ENCODE measurements around the gene MACROD1. TPM values are rescaled to one million over a fixed set of nuclear protein-coding genes. Genes with fewer than 3 reads are reported as not detected.

Gene MACROD1
- total RNA-seq, 2 donors from 2014 or later: 33.5 to 68.2 TPM

DNA sequence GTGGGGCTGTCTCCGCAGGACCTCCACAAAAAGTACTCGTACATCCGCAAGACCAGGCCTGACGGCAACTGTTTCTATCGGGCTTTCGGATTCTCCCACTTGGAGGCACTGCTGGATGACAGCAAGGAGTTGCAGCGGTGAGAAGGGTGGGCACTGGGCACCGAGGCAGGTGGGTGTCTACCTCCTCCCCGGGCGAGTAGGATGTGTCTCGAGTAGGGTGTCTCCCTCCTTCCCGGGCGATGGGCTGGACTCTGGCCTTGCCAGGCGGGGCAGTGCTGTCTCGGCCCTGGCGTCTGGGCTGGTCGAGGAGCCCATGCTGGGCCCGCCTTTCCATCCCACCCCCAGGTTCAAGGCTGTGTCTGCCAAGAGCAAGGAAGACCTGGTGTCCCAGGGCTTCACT lies 169.4 kb downstream of the MACROD1 start:
- 89% methylated on average over 18 of the region's 18 CpGs for WGBS
- H3K27me3 ChIP-seq (replicated peaks; ENCODE audit: insufficient read depth): no peaks in the 10 kb centered on the region
- H3K4me1 ChIP-seq (replicated peaks): peaks cover 22% of the 10 kb centered on the region
- H3K4me3 ChIP-seq: no peak overlapping the region
- no peak for DNase-seq (ENCODE audit: low spot score)
- no peak overlapping the region for H3K27ac ChIP-seq
- H3K9me3 ChIP-seq: no peaks in the 10 kb centered on the region
- intact Hi-C loops (cut with DNase I): no loop called here
- TF ChIP-seq, protein P1, sequence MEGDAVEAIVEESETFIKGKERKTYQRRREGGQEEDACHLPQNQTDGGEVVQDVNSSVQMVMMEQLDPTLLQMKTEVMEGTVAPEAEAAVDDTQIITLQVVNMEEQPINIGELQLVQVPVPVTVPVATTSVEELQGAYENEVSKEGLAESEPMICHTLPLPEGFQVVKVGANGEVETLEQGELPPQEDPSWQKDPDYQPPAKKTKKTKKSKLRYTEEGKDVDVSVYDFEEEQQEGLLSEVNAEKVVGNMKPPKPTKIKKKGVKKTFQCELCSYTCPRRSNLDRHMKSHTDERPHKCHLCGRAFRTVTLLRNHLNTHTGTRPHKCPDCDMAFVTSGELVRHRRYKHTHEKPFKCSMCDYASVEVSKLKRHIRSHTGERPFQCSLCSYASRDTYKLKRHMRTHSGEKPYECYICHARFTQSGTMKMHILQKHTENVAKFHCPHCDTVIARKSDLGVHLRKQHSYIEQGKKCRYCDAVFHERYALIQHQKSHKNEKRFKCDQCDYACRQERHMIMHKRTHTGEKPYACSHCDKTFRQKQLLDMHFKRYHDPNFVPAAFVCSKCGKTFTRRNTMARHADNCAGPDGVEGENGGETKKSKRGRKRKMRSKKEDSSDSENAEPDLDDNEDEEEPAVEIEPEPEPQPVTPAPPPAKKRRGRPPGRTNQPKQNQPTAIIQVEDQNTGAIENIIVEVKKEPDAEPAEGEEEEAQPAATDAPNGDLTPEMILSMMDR (IDR thresholded peaks at IDR 0.05): no peak
- TF ChIP-seq POLR2A (IDR thresholded peaks at IDR 0.05) (no peak), POLR2AphosphoS5 (IDR thresholded peaks at IDR 0.05) (no peak)
- peaks cover 13 to 15% of the 10 kb centered on the region in 2 donors for H3K36me3 ChIP-seq

DNA sequence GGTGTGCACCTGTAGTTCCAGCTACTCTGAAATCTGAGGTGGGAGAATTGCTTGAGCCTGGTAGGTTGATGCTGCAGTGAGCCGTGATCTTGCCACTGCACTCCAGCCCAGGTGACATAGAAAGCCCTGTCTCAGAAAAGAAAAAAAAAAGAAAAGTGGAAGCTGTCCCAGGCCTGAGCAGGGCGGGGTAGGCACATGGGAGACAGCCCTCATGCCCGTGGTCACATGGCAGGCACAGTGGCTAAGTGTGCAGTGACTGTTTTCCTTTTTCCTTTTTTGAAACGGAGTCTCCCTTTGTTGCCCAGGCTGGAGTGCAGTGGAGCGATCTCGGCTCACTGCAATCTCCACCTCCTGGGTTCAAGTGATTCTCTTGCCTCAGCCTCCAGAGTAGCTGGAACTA lies 171.9 kb downstream of the MACROD1 start:
- Histone ChIP-seq H3K4me3 (no peak overlapping the region), H3K27ac (no peak overlapping the region), H3K4me1 (replicated peaks) (peaks cover 11% of the 10 kb centered on the region), H3K9me3 (no peaks in the 10 kb centered on the region), H3K36me3 (peaks cover 15 to 18% of the 10 kb centered on the region in 2 donors), H3K27me3 (replicated peaks; ENCODE audit: insufficient read depth) (no peaks in the 10 kb centered on the region)
- DNase-seq (ENCODE audit: low spot score): no peak
- TF ChIP-seq POLR2AphosphoS5 (IDR thresholded peaks at IDR 0.05): no peak
- TF ChIP-seq, protein P1 (IDR thresholded peaks at IDR 0.05): no peak
- no peak for TF ChIP-seq POLR2A (IDR thresholded peaks at IDR 0.05)
- intact Hi-C loops (cut with DNase I): no loop called here
- 80% methylated on average over 6 of the region's 6 CpGs for WGBS

DNA sequence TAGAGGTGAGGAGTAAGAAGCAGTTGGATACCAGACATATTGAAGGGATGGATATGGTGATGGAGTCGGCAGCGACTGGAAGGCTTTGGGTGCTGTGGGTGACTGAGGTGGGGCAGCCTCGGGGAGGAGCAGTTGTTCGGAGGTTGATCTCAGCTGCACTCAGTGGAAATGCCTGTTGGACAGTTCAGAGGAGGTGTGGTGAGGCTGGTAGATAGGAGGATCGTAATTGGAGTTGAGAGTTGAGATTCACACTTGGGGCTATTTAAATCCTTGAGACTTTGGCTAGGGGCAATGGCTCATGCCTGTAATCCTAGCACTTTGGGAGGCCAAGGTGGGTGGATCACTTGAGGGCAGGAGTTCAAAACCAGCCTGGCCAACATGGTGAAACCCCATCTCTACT lies 172.8 kb downstream of the MACROD1 start:
- no peak for DNase-seq (ENCODE audit: low spot score)

DNA sequence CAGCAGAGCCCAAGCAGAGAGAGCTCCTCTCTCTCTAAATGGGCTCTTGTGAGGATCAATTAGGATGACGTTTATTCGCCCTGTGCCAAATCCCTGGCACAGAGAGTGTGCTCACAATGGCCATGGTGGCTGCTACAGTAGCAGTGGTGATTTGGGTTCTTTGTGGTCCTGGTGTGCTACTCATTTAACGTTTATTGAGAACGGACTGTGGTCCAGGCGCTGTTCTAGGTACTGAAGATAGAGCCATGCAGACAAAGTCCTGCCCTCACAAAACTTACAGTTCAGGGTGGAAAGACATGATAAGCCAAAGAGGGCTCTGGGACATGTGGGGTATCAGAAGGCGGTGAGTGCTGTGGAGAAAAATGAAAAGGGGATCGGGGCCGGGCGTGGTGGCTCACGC lies 174.4 kb downstream of the MACROD1 start:
- no peak overlapping the region for H3K4me3 ChIP-seq
- no peaks in the 10 kb centered on the region for H3K27me3 ChIP-seq (replicated peaks; ENCODE audit: insufficient read depth)
- no peaks in the 10 kb centered on the region for H3K9me3 ChIP-seq
- H3K4me1 ChIP-seq (replicated peaks): peaks cover 7% of the 10 kb centered on the region
- TF ChIP-seq POLR2AphosphoS5 (IDR thresholded peaks at IDR 0.05) (no peak), POLR2A (IDR thresholded peaks at IDR 0.05) (no peak)
- TF ChIP-seq, protein P1 (IDR thresholded peaks at IDR 0.05): no peak
- intact Hi-C loops (cut with DNase I): no loop called here
- H3K36me3 ChIP-seq: peaks cover under 1 to 9% of the 10 kb centered on the region in 2 donors
- no peak overlapping the region for H3K27ac ChIP-seq
- no peak for DNase-seq (ENCODE audit: low spot score)
- 89% methylated on average over 10 of the region's 10 CpGs for WGBS

More for the DNA sequence above, 172.8 kb downstream of the MACROD1 start:
- no peak for TF ChIP-seq POLR2AphosphoS5 (IDR thresholded peaks at IDR 0.05)
- TF ChIP-seq, protein P1 (IDR thresholded peaks at IDR 0.05): no peak
- WGBS: 87% methylated on average over 5 of the region's 5 CpGs
- H3K36me3 ChIP-seq: peaks cover 15 to 18% of the 10 kb centered on the region in 2 donors
- H3K27ac ChIP-seq: no peak overlapping the region
- H3K4me3 ChIP-seq: no peak overlapping the region
- H3K4me1 ChIP-seq (replicated peaks): peaks cover 2% of the 10 kb centered on the region
- no peaks in the 10 kb centered on the region for H3K9me3 ChIP-seq
- intact Hi-C loops (cut with DNase I): no loop called here
- no peaks in the 10 kb centered on the region for H3K27me3 ChIP-seq (replicated peaks; ENCODE audit: insufficient read depth)

DNA sequence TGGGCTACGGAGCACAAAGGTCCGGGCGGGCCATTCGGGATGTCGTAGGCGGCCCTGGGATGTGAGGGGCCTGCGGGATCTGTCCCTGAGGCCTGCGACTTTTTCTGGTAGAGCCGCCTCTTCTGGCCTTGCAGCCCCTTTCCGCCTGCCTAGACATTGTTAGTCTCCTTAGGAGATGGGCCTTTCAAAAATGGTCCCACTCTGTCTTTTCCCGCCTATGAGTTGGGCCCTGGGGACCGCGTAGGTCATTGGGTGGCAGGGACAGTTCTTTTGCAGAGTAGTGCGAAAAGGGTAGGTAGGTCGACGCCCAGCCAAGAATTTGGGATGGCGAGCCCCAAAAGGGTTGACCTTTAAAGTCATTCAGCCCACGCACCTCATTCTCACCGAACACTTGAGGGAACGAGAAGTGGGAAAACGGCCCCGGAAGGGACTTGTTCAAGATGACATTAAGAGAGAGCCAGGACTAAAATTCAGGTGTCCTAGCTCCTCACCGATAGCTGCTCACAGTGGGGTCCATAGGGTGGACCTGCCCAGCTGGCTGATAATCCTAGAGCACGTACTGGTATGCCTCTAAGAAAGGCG lies 178.9 kb downstream of the MACROD1 start:
- intact Hi-C loops (cut with DNase I): no loop called here
- no peaks in the 10 kb centered on the region for H3K27me3 ChIP-seq (replicated peaks; ENCODE audit: insufficient read depth)
- peak overlapping the region; percentile 75 to 78 for H3K27ac ChIP-seq
- peaks cover 7% of the 10 kb centered on the region for H3K4me1 ChIP-seq (replicated peaks)
- peak overlapping the region; percentile 76 to 94 for H3K4me3 ChIP-seq
- 23% methylated on average over 25 of the region's 25 CpGs for WGBS
- no peak for DNase-seq (ENCODE audit: low spot score)
- no peaks in the 10 kb centered on the region for H3K9me3 ChIP-seq
- TF ChIP-seq, protein P1 (IDR thresholded peaks at IDR 0.05): no peak
- TF ChIP-seq POLR2A (IDR thresholded peaks at IDR 0.05) (no peak), POLR2AphosphoS5 (IDR thresholded peaks at IDR 0.05) (no peak)
- H3K36me3 ChIP-seq: peaks cover 0 to 4% of the 10 kb centered on the region in 2 donors

All from prostate gland (tissue), 2 donors.